Measurements from ENCODE around the gene MAPK1.

The MAPK1 gene

DNA sequence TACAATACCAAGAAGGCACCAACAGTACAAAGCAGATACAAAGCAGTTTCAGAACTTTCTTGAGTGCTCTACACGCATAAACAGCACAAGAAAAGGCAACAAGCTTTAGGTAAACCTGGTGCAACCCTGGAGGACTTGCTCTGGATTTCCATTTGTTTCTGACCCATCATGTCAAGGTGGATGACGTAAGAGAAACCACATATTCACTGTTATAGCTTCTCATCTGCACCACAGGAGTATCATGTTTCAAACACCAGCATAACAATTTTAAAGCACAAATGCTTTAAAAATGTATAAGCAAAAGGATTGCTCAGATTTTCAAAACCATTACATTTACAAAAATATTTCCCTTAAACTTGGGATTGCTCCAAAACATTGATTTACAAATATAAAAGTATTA is 106.8 kb downstream of the MAPK1 start:
- H3K4me3 ChIP-seq (ENCODE audit: low read length), result no peak overlapping the region
- no peaks in the 10 kb centered on the region for H3K4me1 ChIP-seq (ENCODE audit: control insufficient read depth, low read length)
- H3F3A ChIP-seq (ENCODE audit: control insufficient read depth, insufficient read depth), result peaks cover 6% of the 10 kb centered on the region
- H3K4me2 ChIP-seq (ENCODE audit: low read length), result no peak overlapping the region
- no peaks in the 10 kb centered on the region for H3K9me2 ChIP-seq (replicated peaks; ENCODE audit: control insufficient read depth, low read length)
- H4K20me1 ChIP-seq (ENCODE audit: control insufficient read depth, insufficient read depth, low read depth, low read length), result no peaks in the 10 kb centered on the region
- no peak for TF ChIP-seq EZH2phosphoT487 (IDR thresholded peaks at IDR 0.05; ENCODE audit: borderline replicate concordance, low read length)
- TF ChIP-seq, protein P1, sequence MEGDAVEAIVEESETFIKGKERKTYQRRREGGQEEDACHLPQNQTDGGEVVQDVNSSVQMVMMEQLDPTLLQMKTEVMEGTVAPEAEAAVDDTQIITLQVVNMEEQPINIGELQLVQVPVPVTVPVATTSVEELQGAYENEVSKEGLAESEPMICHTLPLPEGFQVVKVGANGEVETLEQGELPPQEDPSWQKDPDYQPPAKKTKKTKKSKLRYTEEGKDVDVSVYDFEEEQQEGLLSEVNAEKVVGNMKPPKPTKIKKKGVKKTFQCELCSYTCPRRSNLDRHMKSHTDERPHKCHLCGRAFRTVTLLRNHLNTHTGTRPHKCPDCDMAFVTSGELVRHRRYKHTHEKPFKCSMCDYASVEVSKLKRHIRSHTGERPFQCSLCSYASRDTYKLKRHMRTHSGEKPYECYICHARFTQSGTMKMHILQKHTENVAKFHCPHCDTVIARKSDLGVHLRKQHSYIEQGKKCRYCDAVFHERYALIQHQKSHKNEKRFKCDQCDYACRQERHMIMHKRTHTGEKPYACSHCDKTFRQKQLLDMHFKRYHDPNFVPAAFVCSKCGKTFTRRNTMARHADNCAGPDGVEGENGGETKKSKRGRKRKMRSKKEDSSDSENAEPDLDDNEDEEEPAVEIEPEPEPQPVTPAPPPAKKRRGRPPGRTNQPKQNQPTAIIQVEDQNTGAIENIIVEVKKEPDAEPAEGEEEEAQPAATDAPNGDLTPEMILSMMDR (IDR thresholded peaks at IDR 0.05; ENCODE audit: low read depth, low read length, poor library complexity, severe bottlenecking), result no peak
- no peak overlapping the region for H3K27ac ChIP-seq (ENCODE audit: low read depth, low read length)
- H3K36me3 ChIP-seq (ENCODE audit: control insufficient read depth, low read length), result peaks cover 45% of the 10 kb centered on the region
- no peaks in the 10 kb centered on the region for H3K79me2 ChIP-seq (ENCODE audit: control insufficient read depth, low read length)
- H3K9me3 ChIP-seq (ENCODE audit: control insufficient read depth, insufficient read depth, low read length), result no peaks in the 10 kb centered on the region
- no peaks in the 10 kb centered on the region for H3K27me3 ChIP-seq (ENCODE audit: control insufficient read depth, low read length)

DNA sequence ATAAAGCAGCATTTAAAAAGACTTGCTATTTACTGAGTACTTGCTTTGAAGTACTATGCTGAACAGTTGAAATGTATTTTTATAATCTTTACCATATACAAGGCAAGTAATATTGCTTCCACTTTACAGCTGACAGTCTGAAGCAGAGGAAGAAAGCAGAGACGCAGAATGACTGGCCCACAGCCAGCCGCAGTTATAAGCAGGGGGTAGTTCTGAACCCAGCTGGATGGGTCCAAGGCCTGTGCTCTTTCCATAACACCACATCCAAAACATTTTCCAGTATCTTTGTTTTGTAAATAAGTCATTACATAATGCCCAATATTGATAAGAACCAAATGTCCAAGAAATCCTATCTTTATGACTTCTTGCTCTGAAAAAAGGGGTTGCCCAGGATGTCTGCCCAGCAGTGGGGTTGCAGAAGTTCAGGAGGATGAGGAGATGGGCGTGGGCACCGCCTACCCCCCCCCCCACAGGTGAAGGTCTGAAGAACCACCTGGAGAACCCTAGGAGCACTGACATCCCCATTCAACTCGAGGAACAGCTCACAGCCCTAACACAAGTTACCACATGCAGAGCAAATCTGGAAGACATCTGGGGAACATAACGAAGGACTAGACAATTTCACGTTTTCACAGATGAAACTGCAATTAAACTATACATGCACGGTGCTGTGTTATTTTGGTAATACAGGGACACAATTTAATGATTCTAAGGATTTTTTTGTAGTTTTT is 107.6 kb downstream of the MAPK1 start:
- H4K20me1 ChIP-seq (ENCODE audit: control insufficient read depth, insufficient read depth, low read depth, low read length), result no peaks in the 10 kb centered on the region
- peaks cover 37% of the 10 kb centered on the region for H3K36me3 ChIP-seq (ENCODE audit: control insufficient read depth, low read length)
- peaks cover 6% of the 10 kb centered on the region for H3F3A ChIP-seq (ENCODE audit: control insufficient read depth, insufficient read depth)
- H3K79me2 ChIP-seq (ENCODE audit: control insufficient read depth, low read length), result no peaks in the 10 kb centered on the region
- no peak overlapping the region for H3K4me3 ChIP-seq (ENCODE audit: low read length)
- H3K27me3 ChIP-seq (ENCODE audit: control insufficient read depth, low read length), result no peaks in the 10 kb centered on the region
- TF ChIP-seq EZH2phosphoT487 (IDR thresholded peaks at IDR 0.05; ENCODE audit: borderline replicate concordance, low read length), result no peak
- TF ChIP-seq, protein P1 (IDR thresholded peaks at IDR 0.05; ENCODE audit: low read depth, low read length, poor library complexity, severe bottlenecking), result no peak
- no peak overlapping the region for H3K4me2 ChIP-seq (ENCODE audit: low read length)
- H3K9me3 ChIP-seq (ENCODE audit: control insufficient read depth, insufficient read depth, low read length), result no peaks in the 10 kb centered on the region
- H3K4me1 ChIP-seq (ENCODE audit: control insufficient read depth, low read length), result peaks cover 4% of the 10 kb centered on the region
- no peak overlapping the region for H3K27ac ChIP-seq (ENCODE audit: low read depth, low read length)
- H3K9me2 ChIP-seq (replicated peaks; ENCODE audit: control insufficient read depth, low read length), result no peaks in the 10 kb centered on the region

DNA sequence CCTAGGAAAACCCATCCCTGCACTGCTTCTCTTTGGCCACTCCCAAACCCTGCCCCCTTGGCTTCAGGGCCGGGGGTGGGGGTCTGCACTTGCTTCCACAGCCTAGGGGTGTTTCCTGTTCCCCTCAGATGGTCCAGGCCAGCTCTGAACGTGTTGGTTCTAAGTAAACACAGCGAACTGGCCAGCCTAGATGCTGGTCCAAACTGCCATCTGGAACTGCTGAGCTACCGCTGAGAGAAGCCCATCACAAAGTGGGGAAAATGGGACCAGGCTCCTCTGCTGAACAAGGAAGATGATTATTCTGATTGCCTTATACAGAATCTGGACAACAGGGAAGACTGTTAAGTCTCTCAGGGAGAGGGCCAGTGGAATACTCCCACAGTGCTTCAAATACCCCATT is 108.4 kb downstream of the MAPK1 start:
- H3K36me3 ChIP-seq (ENCODE audit: control insufficient read depth, low read length), result peaks cover 30% of the 10 kb centered on the region

More for the DNA sequence above, 108.4 kb downstream of the MAPK1 start:
- no peak overlapping the region for H3K4me3 ChIP-seq (ENCODE audit: low read length)
- no peak overlapping the region for H3K27ac ChIP-seq (ENCODE audit: low read depth, low read length)
- H3K79me2 ChIP-seq (ENCODE audit: control insufficient read depth, low read length), result no peaks in the 10 kb centered on the region
- H3K9me2 ChIP-seq (replicated peaks; ENCODE audit: control insufficient read depth, low read length), result no peaks in the 10 kb centered on the region
- H3K4me2 ChIP-seq (ENCODE audit: low read length), result no peak overlapping the region
- no peaks in the 10 kb centered on the region for H3K9me3 ChIP-seq (ENCODE audit: control insufficient read depth, insufficient read depth, low read length)
- TF ChIP-seq, protein P1 (IDR thresholded peaks at IDR 0.05; ENCODE audit: low read depth, low read length, poor library complexity, severe bottlenecking), result no peak
- TF ChIP-seq EZH2phosphoT487 (IDR thresholded peaks at IDR 0.05; ENCODE audit: borderline replicate concordance, low read length), result no peak
- no peaks in the 10 kb centered on the region for H3K27me3 ChIP-seq (ENCODE audit: control insufficient read depth, low read length)
- no peaks in the 10 kb centered on the region for H4K20me1 ChIP-seq (ENCODE audit: control insufficient read depth, insufficient read depth, low read depth, low read length)
- peaks cover 10% of the 10 kb centered on the region for H3K4me1 ChIP-seq (ENCODE audit: control insufficient read depth, low read length)
- H3F3A ChIP-seq (ENCODE audit: control insufficient read depth, insufficient read depth), result peaks cover 6% of the 10 kb centered on the region

Measured in DOHH2 (cell line).